SK-N-SH treated with all-trans-retinoic acid at 6 μM for 48 hours (cell line): Measurements from ENCODE around the gene BPTF.
"Not testable (repeated sequence)": the region's sequence is repeated elsewhere in the genome, so short reads cannot be mapped to it uniquely, and the experiment has no call there.

Experiments
- ATAC-seq: fragments of 200-7000 bp; cut with Tn5 transposase; 3 replicates; pipeline ENCODE4 v1.9.1; 2020; ENCODE audit warnings: mild to moderate bottlenecking, moderate library complexity
- ARNTL ChIP-seq: fragments of 450-650 bp; formaldehyde crosslinking; IDR thresholded peaks from 2 replicates; pipeline ENCODE4 v1.5.0; 2020; ENCODE audit warnings: low read depth, mild to moderate bottlenecking, moderate library complexity, borderline replicate concordance
- BACH2 ChIP-seq: fragments of 250-450 bp; sonication (Bioruptor Pico); IDR thresholded peaks from 2 replicates; pipeline ENCODE4 v1.9.0; 2021; ENCODE audit warnings: mild to moderate bottlenecking, borderline replicate concordance
- CSRNP3 ChIP-seq: fragments of 250-450 bp; sonication (Bioruptor Pico); IDR thresholded peaks from 2 replicates; pipeline ENCODE4 v1.5.1; 2021; ENCODE audit warnings: mild to moderate bottlenecking, moderate library complexity
- ESRRG ChIP-seq: fragments of 250-450 bp; sonication (Bioruptor Pico); IDR thresholded peaks from 2 replicates; pipeline ENCODE4 v1.6.1; 2021; ENCODE audit warnings: mild to moderate bottlenecking
- GLIS3 ChIP-seq: fragments of 250-450 bp; sonication (Bioruptor Pico); IDR thresholded peaks from 2 replicates; pipeline ENCODE4 v1.5.0; 2020; ENCODE audit warnings: mild to moderate bottlenecking, moderate library complexity
- OSR1 ChIP-seq: fragments of 250-450 bp; sonication (Bioruptor Pico); IDR thresholded peaks from 2 replicates; pipeline ENCODE4 v1.8.0; 2022; ENCODE audit warnings: moderate library complexity, mild to moderate bottlenecking, inconsistent platforms
- PATZ1 ChIP-seq: fragments of 250-450 bp; sonication (Bioruptor Pico); IDR thresholded peaks from 2 replicates; pipeline ENCODE4 v1.8.0; 2020; ENCODE audit warnings: mild to moderate bottlenecking, moderate library complexity, borderline replicate concordance
- POU6F1 ChIP-seq: fragments of 250-450 bp; sonication (Bioruptor Pico); IDR thresholded peaks from 2 replicates; pipeline ENCODE4 v1.8.0; 2021; ENCODE audit warnings: low read depth, mild to moderate bottlenecking, moderate library complexity, borderline replicate concordance
- RARB ChIP-seq: fragments of 250-450 bp; sonication (Bioruptor Pico); IDR thresholded peaks from 2 replicates; pipeline ENCODE4 v1.8.0; 2021; ENCODE audit warnings: mild to moderate bottlenecking, moderate library complexity
- SNAI2 ChIP-seq: fragments of 250-450 bp; sonication (Bioruptor Pico); IDR thresholded peaks from 2 replicates; pipeline ENCODE4 v1.5.0; 2020; ENCODE audit warnings: mild to moderate bottlenecking, moderate library complexity
- TCF4 ChIP-seq: fragments of 250-450 bp; sonication (Bioruptor Pico); IDR thresholded peaks from 2 replicates; pipeline ENCODE4 v1.8.0; 2021; ENCODE audit warnings: mild to moderate bottlenecking, moderate library complexity, borderline replicate concordance
- TOX ChIP-seq: fragments of 250-450 bp; sonication (Bioruptor Pico); IDR thresholded peaks from 2 replicates; pipeline ENCODE4 v1.8.0; 2021; ENCODE audit warnings: mild to moderate bottlenecking, moderate library complexity, borderline replicate concordance
- TSHZ2 ChIP-seq: fragments of 250-450 bp; sonication (Bioruptor Pico); IDR thresholded peaks from 2 replicates; pipeline ENCODE4 v1.5.0; 2020; ENCODE audit warnings: mild to moderate bottlenecking, moderate library complexity
- ZFP3 ChIP-seq: fragments of 250-450 bp; sonication (Bioruptor Pico); IDR thresholded peaks from 2 replicates; pipeline ENCODE4 v1.5.0; 2020; ENCODE audit warnings: mild to moderate bottlenecking, moderate library complexity
- ZFP30 ChIP-seq: fragments of 450-650 bp; formaldehyde crosslinking; IDR thresholded peaks from 2 replicates; pipeline ENCODE4 v1.5.0; 2022; ENCODE audit warnings: mild to moderate bottlenecking, moderate library complexity
- ZNF565 ChIP-seq: fragments of 450-650 bp; formaldehyde crosslinking; conservative IDR thresholded peaks from 2 replicates; pipeline ENCODE4 v1.5.0; 2020; ENCODE audit warnings: low read depth, mild to moderate bottlenecking, moderate library complexity
- ZNF8 ChIP-seq: fragments of 450-650 bp; formaldehyde crosslinking; IDR thresholded peaks from 2 replicates; pipeline ENCODE4 v1.5.0; 2020; ENCODE audit warnings: mild to moderate bottlenecking, moderate library complexity
- TF ChIP-seq, protein P1 (sequence below): fragments of 250-450 bp; sonication (Bioruptor Pico); IDR thresholded peaks from 2 replicates; pipeline ENCODE4 v1.5.1; 2020; ENCODE audit warnings: low read depth, mild to moderate bottlenecking, moderate library complexity

BPTF gene

DNA sequence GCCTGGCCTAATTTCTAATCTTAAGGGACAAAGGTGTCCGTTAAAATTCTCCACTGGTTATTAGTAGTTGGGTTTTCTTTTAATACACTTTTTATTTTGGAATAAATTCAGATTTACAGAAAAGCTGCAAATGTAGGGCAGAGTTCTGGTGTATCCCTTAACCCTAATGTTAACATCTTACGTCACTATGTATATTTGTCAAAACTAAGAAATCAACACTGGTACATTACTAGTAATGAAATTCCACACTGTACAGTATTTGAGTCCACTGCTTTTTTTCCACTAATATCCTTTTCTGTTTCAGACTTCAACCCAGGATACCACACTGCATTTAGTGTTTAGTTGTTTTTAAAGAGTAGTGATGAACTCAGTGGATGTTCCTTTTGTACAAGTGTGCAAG is 191.5 kb downstream of the BPTF start:
- no peak for TF ChIP-seq ARNTL
- TF ChIP-seq, protein P1, sequence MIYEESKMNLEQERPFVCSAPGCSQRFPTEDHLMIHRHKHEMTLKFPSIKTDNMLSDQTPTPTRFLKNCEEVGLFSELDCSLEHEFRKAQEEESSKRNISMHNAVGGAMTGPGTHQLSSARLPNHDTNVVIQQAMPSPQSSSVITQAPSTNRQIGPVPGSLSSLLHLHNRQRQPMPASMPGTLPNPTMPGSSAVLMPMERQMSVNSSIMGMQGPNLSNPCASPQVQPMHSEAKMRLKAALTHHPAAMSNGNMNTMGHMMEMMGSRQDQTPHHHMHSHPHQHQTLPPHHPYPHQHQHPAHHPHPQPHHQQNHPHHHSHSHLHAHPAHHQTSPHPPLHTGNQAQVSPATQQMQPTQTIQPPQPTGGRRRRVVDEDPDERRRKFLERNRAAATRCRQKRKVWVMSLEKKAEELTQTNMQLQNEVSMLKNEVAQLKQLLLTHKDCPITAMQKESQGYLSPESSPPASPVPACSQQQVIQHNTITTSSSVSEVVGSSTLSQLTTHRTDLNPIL (CRISPR knock-in tag): no peak
- no peak for TF ChIP-seq GLIS3 (CRISPR knock-in tag)
- TF ChIP-seq PATZ1 (CRISPR knock-in tag): no peak
- no peak for TF ChIP-seq RARB (CRISPR knock-in tag)
- no peak for TF ChIP-seq OSR1 (CRISPR knock-in tag)
- TF ChIP-seq ZFP3 (CRISPR knock-in tag): no peak
- no peak for TF ChIP-seq TOX (CRISPR knock-in tag)
- TF ChIP-seq ZNF8 (CRISPR knock-in tag): no peak
- no peak for ATAC-seq

DNA sequence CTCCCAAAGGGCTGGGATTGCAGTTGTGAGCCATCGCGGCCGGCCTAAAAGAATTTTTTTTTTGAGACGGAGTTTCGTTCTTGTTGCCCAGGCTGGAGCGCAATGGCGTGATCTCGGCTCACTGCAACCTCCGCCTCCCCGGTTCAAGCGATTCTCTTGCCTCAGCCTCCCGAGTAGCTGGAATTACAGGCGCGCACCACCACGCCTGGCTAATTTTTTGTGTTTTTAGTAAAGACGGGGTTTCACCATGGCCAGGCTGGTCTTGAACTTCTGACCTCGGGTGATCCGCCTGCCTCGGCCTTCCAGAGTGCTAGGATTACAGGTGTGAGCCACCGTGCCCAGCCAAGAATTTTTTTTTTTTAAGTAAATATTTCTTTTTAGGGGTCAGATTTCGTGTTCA is 193.2 kb downstream of the BPTF start:
- ATAC-seq: not testable (repeated sequence)

- TF ChIP-seq POU6F1 (CRISPR knock-in tag) (no peak), CSRNP3 (CRISPR knock-in tag) (0 out of 2 replicates have a peak, but pooled peaks have one; percentile 66), SNAI2 (no peak), ESRRG (CRISPR knock-in tag) (no peak), ZFP30 (CRISPR knock-in tag) (no peak)
- TF ChIP-seq, protein P1 (CRISPR knock-in tag): peak; percentile 53; the same call in 1 of the 2 replicates
- TF ChIP-seq, all 23 proteins: peak for 2
- ATAC-seq: peak; percentile 6
Observed at GRCh38 chr17:68019336-68019674, 194.0 kb downstream of the BPTF start.

- ATAC-seq: peak; percentile 95
- TF ChIP-seq BACH2: no peak
- TF ChIP-seq ESRRG (CRISPR knock-in tag): 0 out of 2 replicates have a peak, but pooled peaks have one; percentile 58
- peak; percentile 68 for TF ChIP-seq SNAI2
- TF ChIP-seq POU6F1 (CRISPR knock-in tag): no peak
- TF ChIP-seq TSHZ2 (CRISPR knock-in tag): peak; percentile 86
- TF ChIP-seq ZNF565: 0 out of 2 replicates have a peak, but pooled peaks have one; percentile 11
- 0 out of 2 replicates have a peak, but pooled peaks have one; percentile 18 for TF ChIP-seq TCF4
Observed at GRCh38 chr17:68019675-68020408, 194.5 kb downstream of the BPTF start.
